KBM-7 (cell line): ENCODE results near the gene SIDT1.
A peak's percentile ranks its signal among the peaks of the same experiment; 100 is the strongest.

ENCODE experiments used
- DNase-seq: peaks from one replicate; pipeline ENCODE4 v3.0.0-alpha.2; 2015
- in situ Hi-C: fragments of 300-500 bp; cut with MboI; formaldehyde crosslinking; loops from 2 replicates; pipeline ENCODE4 v1.14.3; 2020; ENCODE audit warnings: low sequenced_read_pairs, low pct_unique_long_range_greater_than_20kb, mixed read lengths

SIDT1 gene

DNA sequence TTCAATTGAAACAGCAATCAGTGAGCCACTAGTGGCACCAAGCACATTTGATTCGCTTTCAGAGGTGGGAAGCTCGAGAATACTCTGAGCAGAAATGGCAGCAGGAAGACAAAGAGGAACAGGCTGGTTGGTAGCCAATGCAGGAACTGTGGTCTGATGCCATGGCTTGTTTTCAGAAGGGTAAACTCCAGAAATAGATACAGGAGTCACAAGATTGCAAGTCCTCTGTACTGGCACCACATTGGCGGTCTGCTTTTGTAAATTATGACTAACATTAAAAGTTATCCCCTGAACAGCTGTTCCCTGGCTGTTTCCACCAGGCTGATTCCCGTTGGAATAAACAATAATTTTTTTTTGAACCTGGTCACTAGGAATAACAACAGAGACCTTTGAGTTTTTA, 128.5 kb downstream of the SIDT1 start:
- no peak for DNase-seq
- in situ Hi-C loops: no loop called here

DNA sequence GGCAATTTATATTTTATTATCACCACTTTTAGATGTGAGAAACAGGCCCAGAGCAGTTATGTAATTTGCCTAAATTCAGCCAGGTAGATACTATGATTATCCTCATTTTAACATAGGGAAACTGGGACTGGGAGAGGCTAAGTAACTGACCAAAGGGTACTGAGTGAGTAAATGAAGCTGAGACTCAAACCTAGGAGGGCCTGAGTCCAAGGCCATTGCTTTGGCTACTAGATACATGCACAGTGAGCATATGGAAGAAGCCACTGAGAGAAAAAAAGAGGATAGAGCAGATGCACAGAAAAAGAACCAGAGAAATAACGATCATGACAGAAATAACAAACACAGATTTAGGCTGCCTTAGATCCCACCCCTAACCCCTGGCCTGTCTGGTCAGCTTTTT, 130.5 kb downstream of the SIDT1 start:
- no peak for DNase-seq
- in situ Hi-C loops: no loop called here

- no peak for DNase-seq
- in situ Hi-C loops: no loop called here
Observed at GRCh38 chr3:113663324-113663750, 131.0 kb downstream of the SIDT1 start.

- DNase-seq: no peak
Observed at GRCh38 chr3:113663761-113664160, 131.4 kb downstream of the SIDT1 start.

DNA sequence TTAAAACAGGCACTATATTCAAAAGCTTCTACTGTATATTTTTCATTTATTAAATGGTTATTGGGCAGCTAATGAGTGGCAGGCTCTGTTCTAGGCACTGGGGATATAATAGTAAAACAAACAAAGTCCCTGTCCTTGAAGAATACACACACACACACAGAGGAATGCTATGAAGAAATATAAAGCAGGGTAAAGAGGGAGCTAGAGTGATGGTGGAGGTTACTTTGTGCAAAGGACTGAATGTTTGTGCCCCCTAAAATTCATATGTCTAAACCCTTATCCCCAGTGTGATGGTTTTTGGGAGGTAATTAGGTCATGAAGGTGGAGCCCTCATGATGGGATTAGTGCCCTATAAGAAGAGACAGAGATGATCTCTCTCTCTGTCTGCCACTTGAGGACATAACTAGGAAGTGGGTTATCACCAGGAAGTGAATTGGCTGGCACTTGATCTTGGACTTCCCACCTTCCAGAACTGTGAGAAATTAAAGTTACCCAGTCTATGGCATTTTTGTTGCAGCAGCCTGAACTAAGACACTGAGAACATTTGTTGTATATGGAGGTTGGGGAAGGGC, 132.3 kb downstream of the SIDT1 start:
- in situ Hi-C loops: no loop called here
- DNase-seq: no peak

More at GRCh38 chr3:113663761-113664160, 131.4 kb downstream of the SIDT1 start:
- in situ Hi-C loops: no loop called here

DNA sequence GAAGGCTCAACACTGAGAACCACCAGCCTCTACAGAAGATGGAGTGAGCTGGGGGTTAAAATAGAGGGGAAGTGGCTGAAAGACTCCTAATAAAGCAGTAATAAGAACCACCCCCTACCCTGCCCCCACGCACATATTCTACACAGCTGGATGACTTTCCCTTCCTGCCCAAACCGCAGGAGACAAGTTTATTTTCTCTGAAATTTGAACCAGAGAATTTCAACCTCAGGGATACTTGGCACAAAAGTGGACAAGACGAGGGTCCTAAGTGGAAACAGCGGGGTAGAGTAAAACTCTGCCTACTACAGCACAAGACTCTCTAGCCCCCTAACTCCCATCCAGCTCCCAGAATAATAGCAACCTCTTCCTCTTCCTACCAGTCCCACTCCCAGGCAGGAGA, 135.7 kb downstream of the SIDT1 start:
- peak; percentile 75 for DNase-seq
- in situ Hi-C loops: no loop called here

GRCh38 chr3:113673593-113673992, 141.2 kb downstream of the SIDT1 start:
- in situ Hi-C loops: no loop called here
- no peak for DNase-seq

DNA sequence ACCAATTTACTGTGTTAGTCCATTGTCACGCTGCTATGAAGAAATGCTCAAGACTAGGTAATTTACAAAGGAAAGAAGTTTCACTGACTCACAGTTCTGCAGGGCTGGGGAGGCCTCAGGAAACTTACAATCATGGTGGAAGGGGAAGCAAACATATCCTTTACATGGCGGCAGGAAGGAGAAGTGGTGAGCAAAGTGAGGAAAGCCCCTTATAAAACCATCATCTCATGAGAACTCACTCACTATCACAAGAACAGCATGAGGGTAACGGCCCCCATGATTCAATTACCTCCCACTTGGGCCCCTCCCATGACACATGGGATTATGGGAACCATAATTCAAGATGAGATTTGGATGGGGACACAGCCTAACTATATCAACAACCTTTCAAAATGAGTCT, 143.9 kb downstream of the SIDT1 start:
- in situ Hi-C loops: no loop called here
- DNase-seq: peak; percentile 56

- DNase-seq: no peak
- in situ Hi-C loops: no loop called here
Observed at GRCh38 chr3:113677737-113678136, 145.4 kb downstream of the SIDT1 start.

DNA sequence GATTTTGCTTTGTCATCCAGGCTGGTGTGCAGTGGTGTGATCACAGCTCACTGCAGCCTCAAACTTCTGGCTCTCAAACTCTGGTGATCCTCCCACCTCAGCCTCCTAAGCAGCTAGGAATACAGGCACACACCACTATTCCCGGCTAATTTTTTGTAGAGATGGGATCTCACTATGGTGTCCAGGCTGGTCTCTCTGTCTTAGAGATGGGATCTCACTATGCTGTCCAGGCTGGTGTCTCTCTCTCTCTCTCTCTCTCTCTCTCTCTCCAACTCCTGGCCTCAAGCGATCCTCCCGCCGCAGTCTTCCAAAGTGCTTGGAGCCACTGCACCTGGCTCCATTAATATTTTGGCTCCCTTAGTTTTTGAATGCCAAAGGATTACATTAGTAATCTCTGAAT, 146.4 kb downstream of the SIDT1 start:
- in situ Hi-C loops: no loop called here
- no peak for DNase-seq
